Lung (tissue), 12 donors: Measurements from ENCODE around the gene REG3G. TPM values are rescaled to one million over a fixed set of nuclear protein-coding genes. Genes with fewer than 3 reads are reported as not detected.

Experiments used
- ATAC-seq: fragments of 200-7000 bp; cut with Tn5 transposase; one replicate; pipeline ENCODE4 v1.9.1; 2020; ENCODE audit warnings: moderate number of reproducible peaks; ENCODE audit not compliant: insufficient read depth, low FRiP score
- DNase-seq, 3 donors: peaks; one replicate each; pipeline ENCODE4 v3.0.0-alpha.2; 2013 to 2017
- H3K27ac ChIP-seq, 2 donors: one replicate each; pipeline ENCODE4 v1.5.1; 2013; ENCODE audit warnings: mild to moderate bottlenecking in 2 of 2, moderate library complexity in 2 of 2, control low read depth in 1 of 2, inconsistent platforms in 1 of 2, low read depth in 1 of 2, low read length in 1 of 2
- H3K27me3 ChIP-seq, 3 donors: one replicate each; pipeline ENCODE4 v1.5.1; 2013; ENCODE audit warnings: low read length in 2 of 3; ENCODE audit not compliant: control insufficient read depth in 3 of 3, insufficient read depth in 3 of 3
- H3K36me3 ChIP-seq, 4 donors: one replicate each; pipeline ENCODE4 v1.5.1; 2013; ENCODE audit warnings: low read length in 4 of 4, mild to moderate bottlenecking in 1 of 4, moderate library complexity in 1 of 4; ENCODE audit not compliant: control insufficient read depth in 4 of 4, insufficient read depth in 4 of 4
- H3K4me1 ChIP-seq, 5 donors: one replicate each; pipeline ENCODE4 v1.5.1; 2013; ENCODE audit warnings: low read length in 5 of 5, mild to moderate bottlenecking in 2 of 5, moderate library complexity in 1 of 5; ENCODE audit not compliant: control insufficient read depth in 5 of 5, insufficient read depth in 5 of 5
- H3K4me3 ChIP-seq: one replicate; pipeline ENCODE4 v1.5.1; 2013; ENCODE audit warnings: mild to moderate bottlenecking, control low read depth, moderate library complexity
- H3K9ac ChIP-seq, 2 donors: one replicate each; pipeline ENCODE4 v1.5.1; 2013; ENCODE audit warnings: low read length in 2 of 2, control low read depth in 1 of 2; ENCODE audit not compliant: insufficient read depth in 1 of 2
- H3K9me3 ChIP-seq, 4 donors: one replicate each; pipeline ENCODE4 v1.5.1; 2013; ENCODE audit warnings: low read length in 3 of 4, mild to moderate bottlenecking in 1 of 4, moderate library complexity in 1 of 4; ENCODE audit not compliant: control insufficient read depth in 4 of 4, insufficient read depth in 3 of 4
- WGBS, 2 donors: extraction: QIAGEN DNeasy Blood & Tissue Kit; methylation state at CpG; one replicate each; pipeline ENCODE4 v1.1.7; 2013; 5-methylcytosine and 5-hydroxymethylcytosine counted together
- polyA plus RNA-seq, 2 donors: library from polyadenylated mRNA; stranded (reverse); fragments of 200-250 nt; gene quantifications; one replicate each; pipeline ENCODE4 v1.2.1, GENCODE V29; 2013
- total RNA-seq, 2 donors: library from RNA; depleted of rRNA in 1 of 2; stranded (reverse); fragments of >200 nt in 1 of 2; gene quantifications; one replicate each; pipeline ENCODE4 v1.2.1, GENCODE V29; 2014 to 2021
- TF ChIP-seq, protein P1 (sequence below): IDR thresholded peaks from 2 replicates; pipeline ENCODE4 v1.5.1; 2012; ENCODE audit warnings: mild to moderate bottlenecking; ENCODE audit errors: control extremely low read depth, extremely low read depth
- donor health status: control.
- donor health status: control.
- donor health status: Bipolar disorder and iron deficiency.
- donor health status: healthy.
- donor health status: DM: yes; HTN: yes; CAD: no.

REG3G gene
- total and polyA plus RNA-seq, 4 donors = 0.13 to 0.58 (median 0.43) TPM; not detected in 1

DNA sequence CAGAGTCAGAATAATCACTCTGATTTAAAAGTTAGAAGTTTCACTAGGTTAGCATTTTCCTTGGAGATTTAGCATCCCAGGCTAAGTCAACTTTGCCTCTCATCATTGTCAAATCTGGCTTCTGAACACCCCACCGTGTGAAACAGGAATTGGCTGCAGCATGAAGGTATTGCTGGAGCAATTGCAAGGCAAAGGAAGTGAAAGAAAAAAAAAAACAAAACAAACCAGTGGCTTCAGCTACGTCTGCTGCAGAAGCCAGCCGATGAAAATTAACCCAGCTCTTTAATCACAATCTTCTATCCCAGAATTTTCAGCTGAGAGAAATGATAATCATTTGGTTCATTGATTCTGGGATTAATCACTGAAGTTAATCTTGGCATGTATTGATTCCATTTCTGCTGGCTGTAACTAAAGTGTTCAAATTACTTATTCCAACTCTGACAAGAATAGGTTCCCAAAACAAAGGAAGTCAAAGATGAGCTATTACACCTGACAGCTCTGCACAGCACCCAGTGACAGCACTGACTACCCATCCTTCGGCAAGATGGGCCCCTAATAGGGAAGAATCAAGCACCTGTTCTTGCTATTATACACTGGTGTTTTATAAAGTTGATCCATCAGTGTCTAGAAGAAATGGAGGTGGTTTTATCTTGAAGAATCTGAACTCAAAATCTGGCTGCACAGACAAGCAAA lies 42.7 kb upstream of the REG3G start:
- DNase-seq = no peak

DNA sequence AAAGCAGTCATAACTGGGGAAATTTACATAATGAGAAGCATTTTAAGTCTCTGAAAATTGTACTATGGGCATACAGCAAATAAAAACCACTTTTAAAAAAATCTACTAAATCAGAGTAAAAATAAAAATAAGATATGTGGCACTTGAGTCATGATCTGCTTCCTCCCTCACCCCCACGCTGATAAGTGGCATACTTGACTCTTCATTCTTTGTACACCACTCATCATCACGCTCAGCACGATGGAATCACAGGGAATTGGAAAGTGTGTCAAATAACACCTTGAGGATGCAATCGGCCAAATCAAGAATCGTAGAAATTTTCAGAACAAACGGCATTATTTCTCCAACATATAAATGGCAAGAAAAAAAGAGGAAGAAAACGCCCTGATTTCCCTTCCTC lies 41.1 kb upstream of the REG3G start:
- no peak overlapping the region for H3K9ac ChIP-seq
- H3K36me3 ChIP-seq = no peaks in the 10 kb centered on the region
- H3K27me3 ChIP-seq = no peaks in the 10 kb centered on the region
- H3K4me3 ChIP-seq = no peak overlapping the region
- no peaks in the 10 kb centered on the region for H3K9me3 ChIP-seq
- no peak for ATAC-seq
- WGBS, 2 donors = 70 to 74% methylated on average over 7 of the region's 7 CpGs
- DNase-seq = no peak
- no peak overlapping the region for H3K27ac ChIP-seq
- TF ChIP-seq, protein P1, sequence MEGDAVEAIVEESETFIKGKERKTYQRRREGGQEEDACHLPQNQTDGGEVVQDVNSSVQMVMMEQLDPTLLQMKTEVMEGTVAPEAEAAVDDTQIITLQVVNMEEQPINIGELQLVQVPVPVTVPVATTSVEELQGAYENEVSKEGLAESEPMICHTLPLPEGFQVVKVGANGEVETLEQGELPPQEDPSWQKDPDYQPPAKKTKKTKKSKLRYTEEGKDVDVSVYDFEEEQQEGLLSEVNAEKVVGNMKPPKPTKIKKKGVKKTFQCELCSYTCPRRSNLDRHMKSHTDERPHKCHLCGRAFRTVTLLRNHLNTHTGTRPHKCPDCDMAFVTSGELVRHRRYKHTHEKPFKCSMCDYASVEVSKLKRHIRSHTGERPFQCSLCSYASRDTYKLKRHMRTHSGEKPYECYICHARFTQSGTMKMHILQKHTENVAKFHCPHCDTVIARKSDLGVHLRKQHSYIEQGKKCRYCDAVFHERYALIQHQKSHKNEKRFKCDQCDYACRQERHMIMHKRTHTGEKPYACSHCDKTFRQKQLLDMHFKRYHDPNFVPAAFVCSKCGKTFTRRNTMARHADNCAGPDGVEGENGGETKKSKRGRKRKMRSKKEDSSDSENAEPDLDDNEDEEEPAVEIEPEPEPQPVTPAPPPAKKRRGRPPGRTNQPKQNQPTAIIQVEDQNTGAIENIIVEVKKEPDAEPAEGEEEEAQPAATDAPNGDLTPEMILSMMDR = no peak
- no peaks in the 10 kb centered on the region for H3K4me1 ChIP-seq

More for the DNA sequence above, 42.7 kb upstream of the REG3G start:
- Histone ChIP-seq H3K9ac (no peak overlapping the region), H3K4me1 (no peaks in the 10 kb centered on the region), H3K27me3 (no peaks in the 10 kb centered on the region), H3K4me3 (no peak overlapping the region), H3K9me3 (no peaks in the 10 kb centered on the region), H3K36me3 (no peaks in the 10 kb centered on the region), H3K27ac (no peak overlapping the region)
- no peak for ATAC-seq
- WGBS, 2 donors = 33 to 44% methylated on average over 4 of the region's 4 CpGs
- TF ChIP-seq, protein P1 = no peak

DNA sequence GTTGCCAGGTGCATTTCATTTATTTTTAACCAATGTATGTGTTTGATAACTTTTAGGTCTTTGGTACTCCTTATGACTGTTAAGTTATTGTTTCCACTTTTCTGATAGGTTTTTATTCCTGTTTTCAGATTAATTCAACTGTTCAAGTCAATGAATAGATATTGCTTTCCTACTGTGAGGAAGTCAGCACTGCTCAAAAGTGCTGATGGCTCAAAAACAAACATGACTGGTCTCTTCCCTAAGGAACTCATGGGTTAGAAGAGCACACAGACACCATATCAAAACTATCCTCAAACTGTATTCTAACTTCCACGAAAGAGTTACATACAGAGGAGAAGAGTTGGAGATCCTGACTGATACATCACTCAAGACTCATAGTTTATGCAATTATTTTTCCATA lies 39.9 kb upstream of the REG3G start:
- H3K9me3 ChIP-seq = no peaks in the 10 kb centered on the region
- no peak overlapping the region for H3K4me3 ChIP-seq
- H3K9ac ChIP-seq = no peak overlapping the region
- 79 to 94% methylated on average over 1 of the region's 1 CpG for WGBS, 2 donors
- no peaks in the 10 kb centered on the region for H3K4me1 ChIP-seq
- no peaks in the 10 kb centered on the region for H3K36me3 ChIP-seq
- TF ChIP-seq, protein P1 = no peak
- ATAC-seq (no peak), DNase-seq (no peak)
- H3K27ac ChIP-seq = no peak overlapping the region
- no peaks in the 10 kb centered on the region for H3K27me3 ChIP-seq

DNA sequence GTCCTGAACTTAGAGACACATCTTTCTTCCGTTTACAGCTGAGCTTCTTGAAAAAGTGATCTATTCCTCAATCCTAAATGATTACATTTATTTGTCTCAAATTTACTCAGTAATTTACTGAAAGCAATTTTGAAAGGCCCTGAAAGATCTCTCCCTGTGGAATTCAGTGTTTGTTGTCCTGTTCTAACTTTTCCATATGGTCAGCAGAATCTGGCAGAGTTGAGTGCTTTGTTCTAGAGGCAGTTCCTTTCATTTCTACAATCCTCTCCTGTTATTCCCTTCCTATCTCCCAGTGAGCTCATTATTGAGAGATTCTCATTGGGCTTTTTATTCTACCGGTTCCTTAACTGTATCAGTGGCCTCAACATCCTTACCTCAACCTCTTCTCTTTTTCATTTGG lies 36.5 kb upstream of the REG3G start:
- Histone ChIP-seq H3K4me1 (peaks cover 0 to 9% (median 0%) of the 10 kb centered on the region in 5 donors), H3K27me3 (peaks cover 3 to 21% (median 10%) of the 10 kb centered on the region in 3 donors), H3K36me3 (no peaks in the 10 kb centered on the region), H3K27ac (no peak overlapping the region), H3K4me3 (no peak overlapping the region), H3K9me3 (peaks cover 0 to 3% (median 0%) of the 10 kb centered on the region in 4 donors), H3K9ac (no peak overlapping the region)
- TF ChIP-seq, protein P1 = no peak
- DNase-seq (peak in 1 of 3 donors; percentile 10), ATAC-seq (no peak)
- WGBS, 2 donors = 80 to 87% methylated on average over 2 of the region's 2 CpGs
